Liver (tissue), 9 donors: Measurements from ENCODE around the gene TRIM8. TPM values are rescaled to one million over a fixed set of nuclear protein-coding genes. Genes with fewer than 3 reads are reported as not detected.

Source experiments
- DNase-seq: peaks from one replicate; pipeline ENCODE4 v3.0.0-alpha.2; 2017; ENCODE audit warnings: low spot score
- H3K27ac ChIP-seq, 2 donors: one replicate each; pipeline ENCODE4 v1.7.0; 2013; ENCODE audit warnings: inconsistent platforms in 2 of 2, low read length in 2 of 2, control low read depth in 1 of 2, low read depth in 1 of 2, mild to moderate bottlenecking in 1 of 2
- H3K27me3 ChIP-seq, 4 donors: one replicate each; pipeline versions ENCODE4 v1.6.1 to v1.7.0; 2013; ENCODE audit warnings: low read length in 3 of 4, inconsistent platforms in 1 of 4, mild to moderate bottlenecking in 1 of 4, moderate library complexity in 1 of 4; ENCODE audit not compliant: control insufficient read depth in 4 of 4, insufficient read depth in 4 of 4
- H3K36me3 ChIP-seq, 4 donors: one replicate each; pipeline versions ENCODE4 v1.6.1 to v1.7.0; 2013; ENCODE audit warnings: low read length in 3 of 4, mild to moderate bottlenecking in 3 of 4, low read depth in 1 of 4, moderate library complexity in 1 of 4; ENCODE audit not compliant: control insufficient read depth in 4 of 4, insufficient read depth in 3 of 4
- H3K4me1 ChIP-seq, 4 donors: one replicate each; pipeline versions ENCODE4 v1.6.1 to v1.7.0; 2013; ENCODE audit warnings: low read length in 3 of 4, mild to moderate bottlenecking in 3 of 4, moderate library complexity in 1 of 4; ENCODE audit not compliant: control insufficient read depth in 4 of 4, insufficient read depth in 4 of 4
- H3K4me3 ChIP-seq, 3 donors: one replicate each; pipeline versions ENCODE4 v1.6.1 to v1.7.0; 2013; ENCODE audit warnings: low read length in 3 of 3, control low read depth in 1 of 3, low read depth in 1 of 3, mild to moderate bottlenecking in 1 of 3
- H3K9ac ChIP-seq, 2 donors: one replicate each; pipeline ENCODE4 v1.7.0; 2013; ENCODE audit warnings: low read length in 2 of 2, mild to moderate bottlenecking in 2 of 2, moderate library complexity in 2 of 2, control low read depth in 1 of 2, low read depth in 1 of 2
- H3K9me3 ChIP-seq, 4 donors: one replicate each; pipeline versions ENCODE4 v1.6.1 to v1.7.0; 2013; ENCODE audit warnings: low read length in 3 of 4; ENCODE audit not compliant: control insufficient read depth in 4 of 4
- EGR1 ChIP-seq, 2 donors: IDR thresholded peaks; 2 replicates each; pipeline ENCODE4 v1.6.1; 2016 to 2018; ENCODE audit warnings: antibody characterized with exemption in 2 of 2, low read depth in 2 of 2
- FOXA1 ChIP-seq: IDR thresholded peaks from 2 replicates; pipeline ENCODE4 v1.6.1; 2016; ENCODE audit warnings: antibody characterized with exemption
- FOXA2 ChIP-seq: IDR thresholded peaks from 2 replicates; pipeline ENCODE4 v1.6.1; 2016; ENCODE audit warnings: antibody characterized with exemption
- GABPA ChIP-seq, 2 donors: IDR thresholded peaks in 1 of 2; conservative IDR thresholded peaks in 1 of 2; 2 replicates each; pipeline ENCODE4 v1.6.1; 2016; ENCODE audit warnings: antibody characterized with exemption in 2 of 2, mild to moderate bottlenecking in 1 of 2, moderate library complexity in 1 of 2
- HNF4A ChIP-seq, 2 donors: conservative IDR thresholded peaks; 2 replicates each; pipeline ENCODE4 v1.6.1; 2016; ENCODE audit warnings: antibody characterized with exemption in 2 of 2, mild to moderate bottlenecking in 2 of 2
- HNF4G ChIP-seq: IDR thresholded peaks from 2 replicates; pipeline ENCODE4 v1.6.1; 2016; ENCODE audit warnings: antibody characterized with exemption
- JUND ChIP-seq, 2 donors: IDR thresholded peaks; 2 replicates each; pipeline ENCODE4 v1.6.1; 2016; ENCODE audit warnings: antibody characterized with exemption in 2 of 2
- NR2F2 ChIP-seq: IDR thresholded peaks from 2 replicates; pipeline ENCODE4 v1.6.1; 2016; ENCODE audit warnings: antibody characterized with exemption
- RAD21 ChIP-seq, 2 donors: IDR thresholded peaks; 2 replicates each; pipeline ENCODE4 v1.6.1; 2016; ENCODE audit warnings: antibody characterized with exemption in 2 of 2, mild to moderate bottlenecking in 2 of 2
- RXRA ChIP-seq, 2 donors: IDR thresholded peaks; 2 replicates each; pipeline ENCODE4 v1.6.1; 2017 to 2018; ENCODE audit warnings: antibody characterized with exemption in 2 of 2, mild to moderate bottlenecking in 1 of 2
- SP1 ChIP-seq: IDR thresholded peaks from 2 replicates; pipeline ENCODE4 v1.6.1; 2018; ENCODE audit warnings: antibody characterized with exemption, mild to moderate bottlenecking
- TAF1 ChIP-seq: conservative IDR thresholded peaks from 2 replicates; pipeline ENCODE4 v1.6.1; 2016; ENCODE audit warnings: antibody characterized with exemption, mild to moderate bottlenecking
- YY1 ChIP-seq: IDR thresholded peaks from 2 replicates; pipeline ENCODE4 v1.6.1; 2016; ENCODE audit warnings: antibody characterized with exemption, mild to moderate bottlenecking
- WGBS: extraction: QIAGEN DNeasy Blood & Tissue Kit; methylation state at CpG from one replicate; pipeline ENCODE4 v1.1.7; 2013; 5-methylcytosine and 5-hydroxymethylcytosine counted together
- polyA plus RNA-seq, 2 donors: library from polyadenylated mRNA; stranded (reverse) in 1 of 2; unstranded in 1 of 2; fragments of 200-250 nt in 1 of 2; fragments of >200 nt in 1 of 2; fragmentation: Nextera tagmentation in 1 of 2; extraction: Ambion mirVana in 1 of 2; gene quantifications; one replicate each; pipeline versions ENCODE4 v1.2.1 to v1.2.3, GENCODE V29; 2013 to 2015
- total RNA-seq, 2 donors: library from RNA; depleted of rRNA; stranded (reverse); fragments of >200 nt; gene quantifications; one replicate each; pipeline ENCODE4 v1.2.3, GENCODE V29; 2014
- TF ChIP-seq, protein P1 (sequence below): IDR thresholded peaks from 2 replicates; pipeline ENCODE4 v1.6.1; 2016; ENCODE audit warnings: antibody characterized with exemption, mild to moderate bottlenecking
- TF ChIP-seq, protein P2 (sequence below): fragments of 150-350 bp; IDR thresholded peaks from 2 replicates; pipeline ENCODE4 v1.5.1; 2017; ENCODE audit warnings: improper control_type of control experiment, low read depth, low read length; ENCODE audit not compliant: missing input control
- TF ChIP-seq, protein P3 (sequence below): IDR thresholded peaks from 2 replicates; pipeline ENCODE4 v1.6.1; 2016; ENCODE audit warnings: antibody characterized with exemption
- TF ChIP-seq, protein P4 (sequence below): IDR thresholded peaks from 2 replicates; pipeline ENCODE4 v1.6.1; 2016; ENCODE audit warnings: antibody characterized with exemption
- TF ChIP-seq, protein P5 (sequence below): IDR thresholded peaks from 2 replicates; pipeline ENCODE4 v1.6.1; 2016; ENCODE audit warnings: antibody characterized with exemption
- donor health status: healthy.
- donor health status: healthy.
- donor health status: healthy.
- donor health status: healthy.
- donor health status: healthy.

TRIM8 gene
- total and polyA plus RNA-seq, 4 donors: 15.8 to 45.3 (median 30.6) TPM

DNA sequence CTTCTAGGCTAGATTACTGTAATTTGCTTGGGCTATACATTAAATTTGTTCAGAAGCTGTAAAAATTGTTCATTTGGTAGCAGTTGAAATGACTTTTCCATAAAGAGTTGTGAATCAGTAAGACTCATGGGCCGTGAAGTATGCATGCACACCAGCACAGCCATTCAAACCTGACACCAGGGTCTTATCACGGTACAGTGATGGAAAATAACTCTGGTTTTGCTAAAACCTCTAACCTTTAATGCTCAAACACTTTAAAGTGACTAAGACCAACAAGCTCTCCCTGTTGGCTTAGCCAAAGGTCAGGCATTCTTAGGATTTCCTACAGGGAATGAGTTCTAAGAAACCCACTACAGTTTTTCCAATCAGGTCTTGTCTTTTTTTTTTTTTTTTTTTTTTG lies 58.5 kb downstream of the TRIM8 start:
- no peaks in the 10 kb centered on the region for H3K9me3 ChIP-seq
- 89% methylated on average over 2 of the region's 2 CpGs for WGBS
- TF ChIP-seq GABPA (IDR thresholded peaks at IDR 0.05 in 1 of 2, conservative IDR thresholded peaks at IDR 0.05 in 1 of 2) (no peak), JUND (IDR thresholded peaks at IDR 0.05) (no peak), FOXA2 (no peak), TAF1 (no peak), EGR1 (IDR thresholded peaks at IDR 0.05; ENCODE audit: low read depth in 2 of 2) (no peak), HNF4A (conservative IDR thresholded peaks at IDR 0.05) (no peak), YY1 (no peak), SP1 (no peak), FOXA1 (no peak), RXRA (IDR thresholded peaks at IDR 0.05) (no peak), NR2F2 (no peak), RAD21 (IDR thresholded peaks at IDR 0.05) (no peak), HNF4G (no peak)
- TF ChIP-seq, protein P1, sequence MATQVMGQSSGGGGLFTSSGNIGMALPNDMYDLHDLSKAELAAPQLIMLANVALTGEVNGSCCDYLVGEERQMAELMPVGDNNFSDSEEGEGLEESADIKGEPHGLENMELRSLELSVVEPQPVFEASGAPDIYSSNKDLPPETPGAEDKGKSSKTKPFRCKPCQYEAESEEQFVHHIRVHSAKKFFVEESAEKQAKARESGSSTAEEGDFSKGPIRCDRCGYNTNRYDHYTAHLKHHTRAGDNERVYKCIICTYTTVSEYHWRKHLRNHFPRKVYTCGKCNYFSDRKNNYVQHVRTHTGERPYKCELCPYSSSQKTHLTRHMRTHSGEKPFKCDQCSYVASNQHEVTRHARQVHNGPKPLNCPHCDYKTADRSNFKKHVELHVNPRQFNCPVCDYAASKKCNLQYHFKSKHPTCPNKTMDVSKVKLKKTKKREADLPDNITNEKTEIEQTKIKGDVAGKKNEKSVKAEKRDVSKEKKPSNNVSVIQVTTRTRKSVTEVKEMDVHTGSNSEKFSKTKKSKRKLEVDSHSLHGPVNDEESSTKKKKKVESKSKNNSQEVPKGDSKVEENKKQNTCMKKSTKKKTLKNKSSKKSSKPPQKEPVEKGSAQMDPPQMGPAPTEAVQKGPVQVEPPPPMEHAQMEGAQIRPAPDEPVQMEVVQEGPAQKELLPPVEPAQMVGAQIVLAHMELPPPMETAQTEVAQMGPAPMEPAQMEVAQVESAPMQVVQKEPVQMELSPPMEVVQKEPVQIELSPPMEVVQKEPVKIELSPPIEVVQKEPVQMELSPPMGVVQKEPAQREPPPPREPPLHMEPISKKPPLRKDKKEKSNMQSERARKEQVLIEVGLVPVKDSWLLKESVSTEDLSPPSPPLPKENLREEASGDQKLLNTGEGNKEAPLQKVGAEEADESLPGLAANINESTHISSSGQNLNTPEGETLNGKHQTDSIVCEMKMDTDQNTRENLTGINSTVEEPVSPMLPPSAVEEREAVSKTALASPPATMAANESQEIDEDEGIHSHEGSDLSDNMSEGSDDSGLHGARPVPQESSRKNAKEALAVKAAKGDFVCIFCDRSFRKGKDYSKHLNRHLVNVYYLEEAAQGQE: no peak
- TF ChIP-seq, protein P2, sequence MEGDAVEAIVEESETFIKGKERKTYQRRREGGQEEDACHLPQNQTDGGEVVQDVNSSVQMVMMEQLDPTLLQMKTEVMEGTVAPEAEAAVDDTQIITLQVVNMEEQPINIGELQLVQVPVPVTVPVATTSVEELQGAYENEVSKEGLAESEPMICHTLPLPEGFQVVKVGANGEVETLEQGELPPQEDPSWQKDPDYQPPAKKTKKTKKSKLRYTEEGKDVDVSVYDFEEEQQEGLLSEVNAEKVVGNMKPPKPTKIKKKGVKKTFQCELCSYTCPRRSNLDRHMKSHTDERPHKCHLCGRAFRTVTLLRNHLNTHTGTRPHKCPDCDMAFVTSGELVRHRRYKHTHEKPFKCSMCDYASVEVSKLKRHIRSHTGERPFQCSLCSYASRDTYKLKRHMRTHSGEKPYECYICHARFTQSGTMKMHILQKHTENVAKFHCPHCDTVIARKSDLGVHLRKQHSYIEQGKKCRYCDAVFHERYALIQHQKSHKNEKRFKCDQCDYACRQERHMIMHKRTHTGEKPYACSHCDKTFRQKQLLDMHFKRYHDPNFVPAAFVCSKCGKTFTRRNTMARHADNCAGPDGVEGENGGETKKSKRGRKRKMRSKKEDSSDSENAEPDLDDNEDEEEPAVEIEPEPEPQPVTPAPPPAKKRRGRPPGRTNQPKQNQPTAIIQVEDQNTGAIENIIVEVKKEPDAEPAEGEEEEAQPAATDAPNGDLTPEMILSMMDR: no peak
- TF ChIP-seq, protein P3, sequence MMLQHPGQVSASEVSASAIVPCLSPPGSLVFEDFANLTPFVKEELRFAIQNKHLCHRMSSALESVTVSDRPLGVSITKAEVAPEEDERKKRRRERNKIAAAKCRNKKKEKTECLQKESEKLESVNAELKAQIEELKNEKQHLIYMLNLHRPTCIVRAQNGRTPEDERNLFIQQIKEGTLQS: no peak
- TF ChIP-seq, protein P4, sequence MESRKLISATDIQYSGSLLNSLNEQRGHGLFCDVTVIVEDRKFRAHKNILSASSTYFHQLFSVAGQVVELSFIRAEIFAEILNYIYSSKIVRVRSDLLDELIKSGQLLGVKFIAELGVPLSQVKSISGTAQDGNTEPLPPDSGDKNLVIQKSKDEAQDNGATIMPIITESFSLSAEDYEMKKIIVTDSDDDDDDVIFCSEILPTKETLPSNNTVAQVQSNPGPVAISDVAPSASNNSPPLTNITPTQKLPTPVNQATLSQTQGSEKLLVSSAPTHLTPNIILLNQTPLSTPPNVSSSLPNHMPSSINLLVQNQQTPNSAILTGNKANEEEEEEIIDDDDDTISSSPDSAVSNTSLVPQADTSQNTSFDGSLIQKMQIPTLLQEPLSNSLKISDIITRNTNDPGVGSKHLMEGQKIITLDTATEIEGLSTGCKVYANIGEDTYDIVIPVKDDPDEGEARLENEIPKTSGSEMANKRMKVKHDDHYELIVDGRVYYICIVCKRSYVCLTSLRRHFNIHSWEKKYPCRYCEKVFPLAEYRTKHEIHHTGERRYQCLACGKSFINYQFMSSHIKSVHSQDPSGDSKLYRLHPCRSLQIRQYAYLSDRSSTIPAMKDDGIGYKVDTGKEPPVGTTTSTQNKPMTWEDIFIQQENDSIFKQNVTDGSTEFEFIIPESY: no peak
- TF ChIP-seq, protein P5, sequence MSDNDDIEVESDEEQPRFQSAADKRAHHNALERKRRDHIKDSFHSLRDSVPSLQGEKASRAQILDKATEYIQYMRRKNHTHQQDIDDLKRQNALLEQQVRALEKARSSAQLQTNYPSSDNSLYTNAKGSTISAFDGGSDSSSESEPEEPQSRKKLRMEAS: no peak
- no peak for DNase-seq
- H3K27me3 ChIP-seq: no peaks in the 10 kb centered on the region
- H3K27ac ChIP-seq: no peak overlapping the region
- H3K4me1 ChIP-seq: no peaks in the 10 kb centered on the region
- H3K9ac ChIP-seq: no peak overlapping the region
- H3K4me3 ChIP-seq: no peak overlapping the region
- peaks cover 0 to 6% (median 4%) of the 10 kb centered on the region in 4 donors for H3K36me3 ChIP-seq
